ENCODE results near the gene UBAP2L.
"Not testable (repeated sequence)": the region's sequence is repeated elsewhere in the genome, so short reads cannot be mapped to it uniquely, and the experiment has no call there.

Gene UBAP2L

GRCh38 chr1:154309136-154309535 is 88.4 kb downstream of the UBAP2L start:
- DNase-seq (ENCODE audit: low read depth in 3 of 3, low spot score in 1 of 3): not testable (repeated sequence)

GRCh38 chr1:154312229-154313065 is 91.7 kb downstream of the UBAP2L start:
- not testable (repeated sequence) for DNase-seq (ENCODE audit: low read depth in 3 of 3, low spot score in 1 of 3)

- DNase-seq (ENCODE audit: low read depth in 3 of 3, low spot score in 1 of 3): no peak
Observed at GRCh38 chr1:154313066-154313356, 92.3 kb downstream of the UBAP2L start.

- not testable (repeated sequence) for DNase-seq (ENCODE audit: low read depth in 3 of 3, low spot score in 1 of 3)
Observed at GRCh38 chr1:154314226-154314625, 93.5 kb downstream of the UBAP2L start.

- DNase-seq (ENCODE audit: low read depth in 3 of 3, low spot score in 1 of 3): no peak
Observed at GRCh38 chr1:154316704-154317103, 95.9 kb downstream of the UBAP2L start.

- no peak for DNase-seq (ENCODE audit: low read depth in 3 of 3, low spot score in 1 of 3)
Observed at GRCh38 chr1:154318386-154318785, 97.6 kb downstream of the UBAP2L start.

All from stimulated activated CD4-positive, alpha-beta T cell treated with anti-CD3 and anti-CD28 coated beads, TNF-alpha, amount 100 ng/mL, for 1 hour (primary cell).